NT2/D1 (cell line): ENCODE data around the gene ZDHHC9.

Source experiments
- SUZ12 ChIP-seq: IDR thresholded peaks from 2 replicates; pipeline ENCODE4 v1.6.1; 2011; ENCODE audit not compliant: insufficient read length, insufficient read depth; ENCODE audit errors: extremely low read depth
- YY1 ChIP-seq: IDR thresholded peaks from 2 replicates; pipeline ENCODE4 v1.6.1; 2011; ENCODE audit not compliant: insufficient read length, insufficient read depth
- ZNF274 ChIP-seq: IDR thresholded peaks from 2 replicates; pipeline ENCODE4 v1.6.1; 2011; ENCODE audit warnings: mild to moderate bottlenecking, low read depth, low read length

DNA sequence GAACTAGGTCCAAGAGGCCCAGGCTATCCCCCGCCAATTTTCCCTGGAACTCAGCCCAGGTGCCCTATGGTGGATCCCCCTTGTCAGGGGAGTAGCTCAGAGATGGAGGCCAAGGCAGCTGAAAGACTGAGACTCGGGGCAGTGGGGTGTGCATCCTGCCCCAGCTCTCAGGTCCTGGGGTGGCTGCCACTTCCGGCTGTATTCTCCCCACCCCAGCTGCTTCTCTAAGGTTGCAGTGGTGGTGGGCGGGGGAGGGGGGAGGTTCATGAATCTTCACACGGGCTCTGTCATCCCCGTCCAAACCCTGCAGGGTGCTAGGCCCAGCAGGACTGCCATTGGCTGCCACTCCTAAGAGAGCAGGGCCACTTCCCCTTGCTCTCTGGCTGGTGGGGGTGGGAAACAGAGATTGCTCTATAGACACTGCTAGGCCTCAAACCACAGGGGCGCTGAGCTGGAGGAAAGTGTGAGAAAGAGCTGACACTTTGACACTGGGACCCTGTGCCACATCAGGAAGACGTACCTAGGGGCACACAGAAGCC lies 62.5 kb downstream of the ZDHHC9 start:
- no peak for TF ChIP-seq YY1
- TF ChIP-seq ZNF274: no peak
- no peak for TF ChIP-seq SUZ12
